Muscle layer of duodenum (tissue), 2 donors: Measurements from ENCODE around the gene MTHFR.
"Not testable (repeated sequence)": the region's sequence is repeated elsewhere in the genome, so short reads cannot be mapped to it uniquely, and the experiment has no call there.

Experiments used
- H3K27ac ChIP-seq: one replicate; pipeline ENCODE4 v1.7.0; 2013; ENCODE audit warnings: mild to moderate bottlenecking, low read length
- H3K27me3 ChIP-seq: one replicate; pipeline ENCODE4 v1.7.0; 2013; ENCODE audit warnings: low read depth, mild to moderate bottlenecking, control low read depth, low read length
- H3K36me3 ChIP-seq, 2 donors: one replicate each; pipeline ENCODE4 v1.7.0; 2013; ENCODE audit warnings: low read length in 2 of 2, control low read depth in 1 of 2, mild to moderate bottlenecking in 1 of 2; ENCODE audit not compliant: insufficient read depth in 2 of 2, control insufficient read depth in 1 of 2
- H3K4me1 ChIP-seq, 2 donors: one replicate each; pipeline ENCODE4 v1.7.0; 2013; ENCODE audit warnings: low read length in 2 of 2, mild to moderate bottlenecking in 2 of 2, control low read depth in 1 of 2, moderate library complexity in 1 of 2; ENCODE audit not compliant: insufficient read depth in 2 of 2, control insufficient read depth in 1 of 2
- H3K4me3 ChIP-seq, 2 donors: one replicate each; pipeline ENCODE4 v1.7.0; 2013; ENCODE audit warnings: low read length in 2 of 2, low read depth in 1 of 2, mild to moderate bottlenecking in 1 of 2
- H3K9me3 ChIP-seq, 2 donors: one replicate each; pipeline ENCODE4 v1.7.0; 2013; ENCODE audit warnings: low read length in 2 of 2, control low read depth in 1 of 2, mild to moderate bottlenecking in 1 of 2; ENCODE audit not compliant: control insufficient read depth in 1 of 2
- donor health status: healthy.

Gene MTHFR

GRCh38 chr1:11803924-11804665, 1.7 kb downstream of the MTHFR start:
- Histone ChIP-seq H3K4me3 (peak overlapping the region; percentile 68 to 86), H3K36me3 (peaks cover 14 to 24% of the 10 kb centered on the region in 2 donors), H3K4me1 (peaks cover 20 to 63% of the 10 kb centered on the region in 2 donors), H3K27ac (peak overlapping the region; percentile 92)
- not testable (repeated sequence) for H3K9me3 ChIP-seq, H3K27me3 ChIP-seq

GRCh38 chr1:11802973-11803885, 2.5 kb downstream of the MTHFR start:
- Histone ChIP-seq H3K9me3 (no peaks in the 10 kb centered on the region), H3K4me1 (peaks cover 20 to 57% of the 10 kb centered on the region in 2 donors), H3K4me3 (peak overlapping the region; percentile 68), H3K27ac (peak overlapping the region; percentile 79), H3K36me3 (peaks cover 20 to 29% of the 10 kb centered on the region in 2 donors), H3K27me3 (no peaks in the 10 kb centered on the region)

- H3K4me1 ChIP-seq: peaks cover 20 to 50% of the 10 kb centered on the region in 2 donors
- peaks cover 20 to 35% of the 10 kb centered on the region in 2 donors for H3K36me3 ChIP-seq
- peak overlapping the region; percentile 68 for H3K4me3 ChIP-seq
- no peaks in the 10 kb centered on the region for H3K9me3 ChIP-seq
- peak overlapping the region; percentile 79 for H3K27ac ChIP-seq
- no peaks in the 10 kb centered on the region for H3K27me3 ChIP-seq
Observed at GRCh38 chr1:11802616-11802972, 3.2 kb downstream of the MTHFR start.

- H3K4me1 ChIP-seq: peaks cover 8 to 38% of the 10 kb centered on the region in 2 donors
- no peak overlapping the region for H3K27ac ChIP-seq
- no peak overlapping the region for H3K4me3 ChIP-seq
- H3K36me3 ChIP-seq: peaks cover 22 to 42% of the 10 kb centered on the region in 2 donors
- H3K27me3 ChIP-seq: no peaks in the 10 kb centered on the region
- no peaks in the 10 kb centered on the region for H3K9me3 ChIP-seq
Observed at GRCh38 chr1:11800756-11801433, 4.9 kb downstream of the MTHFR start.

GRCh38 chr1:11800391-11800755, 5.4 kb downstream of the MTHFR start:
- peaks cover 8 to 38% of the 10 kb centered on the region in 2 donors for H3K4me1 ChIP-seq
- no peak overlapping the region for H3K27ac ChIP-seq
- H3K27me3 ChIP-seq: no peaks in the 10 kb centered on the region
- peaks cover 27 to 47% of the 10 kb centered on the region in 2 donors for H3K36me3 ChIP-seq
- H3K9me3 ChIP-seq: no peaks in the 10 kb centered on the region
- no peak overlapping the region for H3K4me3 ChIP-seq

- no peak overlapping the region for H3K27ac ChIP-seq
- peaks cover 8 to 38% of the 10 kb centered on the region in 2 donors for H3K4me1 ChIP-seq
Observed at GRCh38 chr1:11799896-11800295, 5.9 kb downstream of the MTHFR start.

GRCh38 chr1:11799099-11799498, 6.7 kb downstream of the MTHFR start:
- Histone ChIP-seq H3K27me3 (no peaks in the 10 kb centered on the region), H3K9me3 (no peaks in the 10 kb centered on the region), H3K4me3 (no peak overlapping the region), H3K36me3 (peaks cover 38 to 60% of the 10 kb centered on the region in 2 donors), H3K4me1 (peaks cover 4 to 30% of the 10 kb centered on the region in 2 donors), H3K27ac (no peak overlapping the region)

More at GRCh38 chr1:11799896-11800295, 5.9 kb downstream of the MTHFR start:
- Histone ChIP-seq H3K9me3 (no peaks in the 10 kb centered on the region), H3K4me3 (no peak overlapping the region), H3K27me3 (no peaks in the 10 kb centered on the region), H3K36me3 (peaks cover 32 to 52% of the 10 kb centered on the region in 2 donors)

- no peaks in the 10 kb centered on the region for H3K9me3 ChIP-seq
- no peaks in the 10 kb centered on the region for H3K27me3 ChIP-seq
- peaks cover 0 to 16% of the 10 kb centered on the region in 2 donors for H3K4me1 ChIP-seq
- peak overlapping the region; percentile 23 for H3K27ac ChIP-seq
- no peak overlapping the region for H3K4me3 ChIP-seq
- peaks cover 45 to 67% of the 10 kb centered on the region in 2 donors for H3K36me3 ChIP-seq
Observed at GRCh38 chr1:11797525-11798216, 8.1 kb downstream of the MTHFR start.

- Histone ChIP-seq H3K27ac (no peak overlapping the region), H3K9me3 (no peaks in the 10 kb centered on the region), H3K27me3 (no peaks in the 10 kb centered on the region), H3K4me1 (peaks cover 3 to 6% of the 10 kb centered on the region in 2 donors), H3K36me3 (peaks cover 53 to 73% of the 10 kb centered on the region in 2 donors), H3K4me3 (no peak overlapping the region)
Observed at GRCh38 chr1:11796036-11796828, 9.5 kb downstream of the MTHFR start.

- H3K36me3 ChIP-seq: peaks cover 47 to 64% of the 10 kb centered on the region in 2 donors
- no peak overlapping the region for H3K27ac ChIP-seq
- H3K9me3 ChIP-seq: no peaks in the 10 kb centered on the region
- no peaks in the 10 kb centered on the region for H3K27me3 ChIP-seq
- H3K4me3 ChIP-seq: no peak overlapping the region
- H3K4me1 ChIP-seq: peaks cover 6 to 10% of the 10 kb centered on the region in 2 donors
Observed at GRCh38 chr1:11795238-11795890, 10.4 kb downstream of the MTHFR start.
